ENCODE results near the gene TRMT61A.

The TRMT61A gene

GRCh38 chr14:103528587-103529382 lies at the start of gene TRMT61A:
TRMT61A (plus strand) TSS chr14:103529196; CDS start chr14:103529979, 783 bp downstream.
- peak; percentile 91 for DNase-seq

GRCh38 chr14:103480595-103480994 lies 48.4 kb upstream of the TRMT61A start:
- DNase-seq, result no peak

GRCh38 chr14:103483600-103483999 lies 45.4 kb upstream of the TRMT61A start:
- DNase-seq, result peak; percentile 2

DNA sequence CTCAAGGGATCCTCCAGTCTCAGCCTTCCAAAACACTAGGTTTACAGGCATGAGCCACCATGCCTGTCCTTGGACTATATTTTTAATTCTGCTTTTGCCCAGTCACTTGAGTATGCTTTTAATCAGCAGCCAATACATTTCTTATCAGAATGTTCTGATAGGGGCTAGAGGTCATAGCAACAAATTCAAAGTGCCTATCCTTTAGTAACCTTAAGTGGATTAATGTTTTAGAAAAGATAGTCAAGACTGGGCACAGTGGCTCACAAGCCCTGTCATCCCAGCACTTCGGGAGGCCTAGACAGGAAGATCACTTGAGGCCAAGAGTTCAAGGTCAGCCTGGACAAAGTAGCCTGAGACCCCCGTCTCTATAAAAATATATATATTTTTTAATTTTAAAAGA lies 43.5 kb upstream of the TRMT61A start:
- no peak for DNase-seq

GRCh38 chr14:103488071-103488470 lies 40.9 kb upstream of the TRMT61A start:
- DNase-seq, result no peak

GRCh38 chr14:103488960-103489359 lies 40.0 kb upstream of the TRMT61A start:
- no peak for DNase-seq

DNA sequence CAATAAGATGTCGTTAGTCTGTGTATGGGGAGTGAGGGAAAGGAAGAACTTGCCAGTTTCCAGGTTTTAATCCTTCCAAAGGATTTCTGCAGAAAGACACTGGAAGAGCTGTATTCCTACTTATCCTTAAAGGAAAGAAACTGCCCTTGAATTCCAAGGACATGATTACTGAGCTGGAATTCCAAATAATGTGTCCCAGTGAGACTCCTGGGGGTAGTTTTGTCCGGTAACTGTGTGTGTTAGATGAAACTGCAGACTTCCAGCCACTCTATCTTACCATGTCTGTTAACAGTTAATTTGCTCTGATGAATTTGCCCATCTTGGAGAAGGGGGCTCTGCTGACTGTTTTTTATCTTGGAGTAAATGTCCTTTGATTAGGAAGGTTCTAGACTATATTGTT lies 39.4 kb upstream of the TRMT61A start:
- DNase-seq, result no peak

DNA sequence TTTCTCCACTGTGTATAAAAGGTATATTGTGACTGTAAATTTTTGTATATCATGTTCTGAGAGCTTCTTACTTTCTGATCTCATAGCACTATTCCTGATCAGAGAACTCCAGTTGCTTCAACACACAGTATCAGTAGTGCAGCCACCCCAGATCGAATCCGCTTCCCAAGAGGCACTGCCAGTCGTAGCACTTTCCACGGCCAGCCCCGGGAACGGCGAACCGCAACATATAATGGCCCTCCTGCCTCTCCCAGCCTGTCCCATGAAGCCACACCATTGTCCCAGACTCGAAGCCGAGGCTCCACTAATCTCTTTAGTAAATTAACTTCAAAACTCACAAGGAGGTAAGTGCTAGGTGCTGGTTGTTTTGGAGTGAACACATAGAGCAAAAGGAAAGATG lies 37.3 kb upstream of the TRMT61A start:
- DNase-seq, result no peak

DNA sequence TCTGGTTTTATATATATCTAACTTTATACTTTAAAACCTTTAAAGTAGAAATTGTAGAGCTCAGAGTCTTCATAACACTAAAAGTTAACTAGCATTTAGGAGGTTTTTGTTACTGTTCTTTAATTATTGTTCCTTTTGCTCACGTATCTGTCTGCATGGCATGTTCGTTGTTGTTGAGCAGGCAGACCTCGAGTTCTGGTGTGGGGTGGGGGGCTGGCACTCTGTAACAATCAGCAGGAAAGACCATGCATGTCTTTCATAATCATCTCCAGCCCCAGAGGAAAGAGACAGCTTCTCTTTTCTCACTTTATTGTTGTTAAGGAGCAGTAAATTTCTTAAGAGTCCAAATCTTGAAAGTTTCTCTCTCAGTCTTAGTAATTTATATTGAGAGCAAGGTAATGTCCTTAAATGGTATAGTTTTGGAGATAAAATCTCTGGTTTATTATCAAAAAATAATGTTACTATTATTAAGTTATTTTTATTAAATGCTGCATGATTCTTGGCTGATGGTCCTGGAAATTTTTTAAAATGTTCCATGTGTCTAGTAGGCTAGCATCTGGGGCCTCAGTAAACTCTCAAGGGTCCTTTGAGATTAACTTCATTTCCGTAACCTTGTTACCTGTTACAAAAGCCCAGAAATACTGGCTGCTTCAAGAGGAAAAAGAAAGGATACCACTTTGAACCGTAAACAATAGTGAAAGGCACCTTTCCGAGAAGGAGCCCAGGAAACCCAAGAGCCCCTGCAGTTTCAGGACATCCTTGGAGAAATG lies 36.7 kb upstream of the TRMT61A start:
- DNase-seq, result no peak

DNA sequence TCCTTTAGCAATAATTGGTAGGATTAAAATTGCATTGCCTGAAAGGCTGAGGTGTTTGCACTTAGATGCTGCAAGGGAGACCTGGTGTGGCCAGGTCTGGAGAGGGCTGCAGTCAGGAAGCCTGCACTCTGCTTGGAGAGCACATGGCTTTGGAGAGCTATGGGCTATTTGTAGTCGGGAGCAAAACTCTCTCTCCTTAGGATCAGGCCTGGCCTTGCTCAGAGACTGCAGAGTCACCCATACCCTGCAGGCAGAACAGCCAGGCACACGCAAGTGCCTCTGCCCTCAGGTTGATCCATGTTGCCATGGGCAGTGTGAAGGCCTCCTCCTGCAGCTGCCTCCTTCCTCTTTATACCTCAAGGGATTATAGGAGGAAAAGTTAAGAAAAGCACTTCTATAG lies 33.1 kb upstream of the TRMT61A start:
- DNase-seq, result no peak

GRCh38 chr14:103496776-103497175 lies 32.2 kb upstream of the TRMT61A start:
- no peak for DNase-seq

- DNase-seq, result no peak
Observed at GRCh38 chr14:103499709-103500108, 29.3 kb upstream of the TRMT61A start.

- peak; percentile 72 for DNase-seq
Observed at GRCh38 chr14:103500148-103500990, 28.6 kb upstream of the TRMT61A start.

- no peak for DNase-seq
Observed at GRCh38 chr14:103501041-103501870, 27.7 kb upstream of the TRMT61A start.

DNA sequence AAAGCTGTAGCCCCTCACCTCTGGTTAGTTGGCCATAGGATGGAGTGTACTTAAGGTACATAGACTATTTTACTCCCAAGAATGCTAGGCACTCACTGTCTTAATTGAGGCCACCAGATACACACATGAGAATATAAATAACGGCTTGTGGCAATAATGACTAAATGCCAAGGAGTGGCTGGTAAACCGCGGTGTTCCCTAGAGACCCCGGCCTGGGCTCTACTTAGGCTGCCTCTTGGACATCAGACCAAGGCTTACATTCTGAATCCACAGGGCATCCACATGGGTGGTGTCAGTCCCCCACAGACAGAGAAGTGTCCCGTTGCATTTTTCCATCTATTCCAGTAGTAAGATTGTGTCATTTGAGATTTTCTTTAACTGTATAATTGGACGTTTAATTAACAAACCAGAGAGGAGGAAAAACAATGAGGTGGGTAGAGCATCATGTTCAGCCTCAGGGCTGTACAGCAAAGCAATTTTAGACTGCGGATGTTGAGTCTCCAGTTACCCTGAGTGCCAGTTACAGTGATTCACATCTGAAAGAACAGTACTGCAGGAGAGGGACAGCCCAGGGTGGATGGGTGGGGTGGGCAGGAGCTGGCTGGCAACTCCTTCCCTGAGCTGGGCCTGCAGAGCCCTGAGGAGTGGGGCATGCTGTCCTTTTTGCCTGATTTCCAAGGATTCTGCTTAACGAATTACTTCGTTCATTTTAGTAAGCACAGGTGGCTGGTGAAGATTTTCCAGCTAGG lies 26.9 kb upstream of the TRMT61A start:
- no peak for DNase-seq

DNA sequence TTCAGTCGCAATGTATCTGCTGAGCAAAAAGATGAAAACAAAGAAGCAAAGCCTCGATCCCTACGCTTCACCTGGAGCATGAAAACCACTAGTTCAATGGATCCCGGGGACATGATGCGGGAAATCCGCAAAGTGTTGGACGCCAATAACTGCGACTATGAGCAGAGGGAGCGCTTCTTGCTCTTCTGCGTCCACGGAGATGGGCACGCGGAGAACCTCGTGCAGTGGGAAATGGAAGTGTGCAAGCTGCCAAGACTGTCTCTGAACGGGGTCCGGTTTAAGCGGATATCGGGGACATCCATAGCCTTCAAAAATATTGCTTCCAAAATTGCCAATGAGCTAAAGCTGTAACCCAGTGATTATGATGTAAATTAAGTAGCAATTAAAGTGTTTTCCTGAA lies 26.1 kb upstream of the TRMT61A start:
- DNase-seq, result no peak

- DNase-seq, result no peak
Observed at GRCh38 chr14:103503296-103503695, 25.7 kb upstream of the TRMT61A start.

- DNase-seq, result no peak
Observed at GRCh38 chr14:103504991-103505565, 23.9 kb upstream of the TRMT61A start.

DNA sequence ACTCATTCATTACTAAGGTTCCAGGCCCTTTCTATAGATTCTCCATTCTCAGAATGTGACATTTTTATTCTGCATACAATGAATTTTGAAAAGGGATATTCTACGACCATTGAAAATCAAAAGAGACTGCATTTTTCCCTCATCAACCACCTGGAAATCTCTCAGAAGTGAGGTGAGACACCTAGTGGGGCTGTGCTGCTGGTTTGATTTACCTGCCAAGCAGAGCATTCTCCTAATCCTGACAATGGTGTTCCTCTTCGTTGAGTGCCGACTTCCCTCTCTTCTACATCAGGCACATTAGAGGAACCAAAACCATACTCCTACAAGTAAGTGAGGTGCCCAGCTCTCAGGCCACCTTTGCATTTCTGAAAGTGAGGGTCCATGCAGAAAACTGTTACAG lies 21.2 kb upstream of the TRMT61A start:
- DNase-seq, result no peak

- no peak for DNase-seq
Observed at GRCh38 chr14:103508521-103509329, 20.3 kb upstream of the TRMT61A start.
